Measurements from ENCODE around the gene GNAZ. TPM values are rescaled to one million over a fixed set of nuclear protein-coding genes. Genes with fewer than 3 reads are reported as not detected.
A peak's percentile ranks its signal among the peaks of the same experiment; 100 is the strongest.

The GNAZ gene
- total RNA-seq, 1 experiment from 2014 or later = 11.9 TPM

DNA sequence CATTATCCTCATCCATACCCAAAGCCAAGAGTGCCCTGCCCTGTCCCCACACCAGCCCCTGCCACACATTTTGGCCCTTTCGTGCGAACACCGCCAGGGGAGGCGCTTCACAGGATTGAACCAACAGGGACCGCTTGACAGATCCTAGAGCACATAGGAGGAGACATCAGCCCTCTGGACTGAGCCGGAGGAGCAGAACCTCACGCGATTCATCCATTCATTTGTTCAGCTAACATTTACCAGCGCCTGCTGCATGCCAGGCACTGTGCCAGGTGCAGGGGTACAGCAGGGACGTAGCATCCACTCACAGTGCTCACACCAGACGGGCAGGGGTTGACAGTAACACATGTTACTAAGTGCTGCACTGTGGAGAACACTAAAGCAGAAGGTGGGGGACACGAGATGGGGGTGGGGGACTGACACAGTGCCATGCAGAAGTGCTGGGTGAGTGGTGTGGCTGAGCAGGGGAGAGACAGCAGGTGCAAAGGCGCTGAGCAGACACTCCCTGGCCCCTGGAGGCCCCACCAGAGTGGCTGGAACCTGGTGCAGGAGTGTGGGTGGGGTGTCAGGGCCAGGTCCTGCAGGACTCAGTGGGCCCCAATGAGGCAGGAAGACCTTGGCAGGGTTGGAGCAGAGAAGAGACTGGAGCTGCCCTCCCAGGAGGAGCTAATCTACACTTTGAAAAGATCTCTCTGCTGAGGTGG lies 3.4 kb downstream of the GNAZ start:
- no peak overlapping the region for H3K27ac ChIP-seq
- H3K36me3 ChIP-seq = no peaks in the 10 kb centered on the region
- H3K4me1 ChIP-seq = peaks cover 8% of the 10 kb centered on the region; the same call in 1 of the 2 replicates
- no peak overlapping the region for H3K4me3 ChIP-seq
- DNase-seq = no peak
- 0 out of 2 replicates have a peak, but pooled peaks cover 3% of the 10 kb centered on the region for H3K27me3 ChIP-seq
- H3K9me3 ChIP-seq (replicated peaks) = no peaks in the 10 kb centered on the region

- DNase-seq = no peak
- Histone ChIP-seq H3K9me3 (replicated peaks) (no peaks in the 10 kb centered on the region), H3K27ac (no peak overlapping the region), H3K4me3 (no peak overlapping the region), H3K4me1 (peaks cover 8% of the 10 kb centered on the region; the same call in 1 of the 2 replicates), H3K27me3 (0 out of 2 replicates have a peak, but pooled peaks cover 3% of the 10 kb centered on the region), H3K36me3 (no peaks in the 10 kb centered on the region)
Measured at GRCh38 chr22:23074451-23074850, 4.1 kb downstream of the GNAZ start.

DNA sequence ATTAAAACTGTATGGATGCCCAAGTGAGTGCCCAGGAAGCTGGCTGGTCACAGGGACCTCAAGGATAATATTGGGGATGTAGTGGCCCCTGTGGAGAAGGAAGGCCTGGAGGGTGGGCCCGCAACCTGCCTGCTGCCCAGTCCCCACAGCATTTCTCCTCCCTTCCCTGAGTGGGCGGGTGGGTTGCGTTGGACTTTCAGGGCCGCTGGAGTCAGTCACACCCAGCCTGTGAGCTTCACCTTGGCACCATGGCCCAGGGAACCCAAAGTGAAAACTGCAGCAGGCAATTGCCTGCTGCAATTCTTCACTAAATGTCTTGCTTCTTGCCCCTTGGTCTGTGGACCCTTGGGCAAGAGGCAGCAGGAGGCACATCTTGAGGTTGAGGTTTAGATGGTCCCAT lies 4.7 kb downstream of the GNAZ start:
- H3K27me3 ChIP-seq = 0 out of 2 replicates have a peak, but pooled peaks cover 3% of the 10 kb centered on the region
- no peak overlapping the region for H3K4me3 ChIP-seq
- H3K27ac ChIP-seq = no peak overlapping the region
- DNase-seq = no peak
- no peaks in the 10 kb centered on the region for H3K36me3 ChIP-seq
- peaks cover 8% of the 10 kb centered on the region; the same call in 1 of the 2 replicates for H3K4me1 ChIP-seq
- H3K9me3 ChIP-seq (replicated peaks) = no peaks in the 10 kb centered on the region

DNA sequence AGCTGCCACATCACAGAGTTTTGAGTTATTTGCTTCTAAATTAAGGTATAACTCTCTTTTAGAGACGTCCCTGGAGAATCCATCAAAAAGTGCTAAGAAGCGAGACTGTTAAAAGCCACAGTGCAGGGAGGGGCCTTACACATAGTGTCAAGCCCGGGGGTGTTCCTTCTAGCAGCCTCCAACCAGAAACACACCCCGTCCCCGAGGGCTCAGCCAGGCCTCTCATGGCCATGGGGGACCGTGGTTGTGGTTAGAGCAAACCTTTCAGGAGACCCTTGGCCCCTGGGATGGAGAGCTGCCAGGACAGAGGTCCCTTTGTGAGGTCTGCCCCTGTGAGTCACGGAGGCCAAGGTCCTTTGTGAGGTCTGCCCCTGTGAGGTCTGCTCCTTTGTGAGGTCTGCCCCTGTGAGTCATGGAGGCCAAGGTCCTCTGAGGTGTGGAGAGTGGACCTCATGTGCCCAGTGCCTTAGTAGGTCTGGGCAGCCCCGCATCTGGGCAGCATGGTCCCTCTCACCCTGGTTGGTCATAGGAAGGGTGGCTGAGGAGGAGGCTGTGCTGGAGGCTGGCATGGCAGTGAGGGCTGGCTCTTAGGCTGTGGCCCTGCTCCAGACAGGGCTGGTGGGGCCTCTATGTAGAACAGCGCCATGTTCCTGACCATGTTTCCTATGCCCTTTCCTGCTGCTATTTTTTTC lies 5.4 kb downstream of the GNAZ start:
- H3K9me3 ChIP-seq (replicated peaks) = no peaks in the 10 kb centered on the region
- H3K4me3 ChIP-seq = no peak overlapping the region
- peaks cover 8% of the 10 kb centered on the region; the same call in 1 of the 2 replicates for H3K4me1 ChIP-seq
- H3K27ac ChIP-seq = no peak overlapping the region
- DNase-seq = peak; percentile 56 to 60
- H3K36me3 ChIP-seq = no peaks in the 10 kb centered on the region
- 0 out of 2 replicates have a peak, but pooled peaks cover 3% of the 10 kb centered on the region for H3K27me3 ChIP-seq

- H3K36me3 ChIP-seq = no peaks in the 10 kb centered on the region
- no peak for DNase-seq
- no peaks in the 10 kb centered on the region for H3K9me3 ChIP-seq (replicated peaks)
- H3K4me3 ChIP-seq = no peak overlapping the region
- no peak overlapping the region for H3K27ac ChIP-seq
- H3K4me1 ChIP-seq = peaks cover 6% of the 10 kb centered on the region; the same call in 1 of the 2 replicates
- H3K27me3 ChIP-seq = no peaks in the 10 kb centered on the region
Measured at GRCh38 chr22:23076896-23077572, 6.7 kb downstream of the GNAZ start.

- Histone ChIP-seq H3K27ac (no peak overlapping the region), H3K27me3 (no peaks in the 10 kb centered on the region), H3K9me3 (replicated peaks) (no peaks in the 10 kb centered on the region), H3K4me1 (peaks cover 6% of the 10 kb centered on the region; the same call in 1 of the 2 replicates), H3K36me3 (no peaks in the 10 kb centered on the region), H3K4me3 (no peak overlapping the region)
- DNase-seq = no peak
Measured at GRCh38 chr22:23077627-23078461, 7.5 kb downstream of the GNAZ start.

DNA sequence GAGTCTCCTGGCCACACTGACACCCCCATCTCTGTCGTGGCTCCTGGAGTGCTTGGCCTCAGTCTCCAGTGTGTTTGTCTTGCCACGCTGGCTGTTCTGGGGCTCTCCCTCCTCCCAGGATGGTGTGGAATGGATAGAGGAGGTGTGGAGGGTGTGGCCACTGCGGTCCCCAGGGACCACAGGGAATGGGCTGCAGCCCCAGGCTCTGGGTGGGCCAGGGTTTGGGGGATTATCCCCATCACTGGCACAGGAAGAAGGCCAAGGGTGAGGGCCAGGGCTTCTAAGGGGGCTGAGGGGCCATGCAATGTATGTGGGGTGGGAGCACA lies 8.1 kb downstream of the GNAZ start:
- H3K9me3 ChIP-seq (replicated peaks) = no peaks in the 10 kb centered on the region
- no peak overlapping the region for H3K4me3 ChIP-seq
- peaks cover 6% of the 10 kb centered on the region; the same call in 1 of the 2 replicates for H3K4me1 ChIP-seq
- H3K36me3 ChIP-seq = no peaks in the 10 kb centered on the region
- DNase-seq = no peak
- no peak overlapping the region for H3K27ac ChIP-seq
- H3K27me3 ChIP-seq = no peaks in the 10 kb centered on the region

GRCh38 chr22:23079240-23079768 lies 9.0 kb downstream of the GNAZ start:
- H3K9me3 ChIP-seq (replicated peaks) = no peaks in the 10 kb centered on the region

DNA sequence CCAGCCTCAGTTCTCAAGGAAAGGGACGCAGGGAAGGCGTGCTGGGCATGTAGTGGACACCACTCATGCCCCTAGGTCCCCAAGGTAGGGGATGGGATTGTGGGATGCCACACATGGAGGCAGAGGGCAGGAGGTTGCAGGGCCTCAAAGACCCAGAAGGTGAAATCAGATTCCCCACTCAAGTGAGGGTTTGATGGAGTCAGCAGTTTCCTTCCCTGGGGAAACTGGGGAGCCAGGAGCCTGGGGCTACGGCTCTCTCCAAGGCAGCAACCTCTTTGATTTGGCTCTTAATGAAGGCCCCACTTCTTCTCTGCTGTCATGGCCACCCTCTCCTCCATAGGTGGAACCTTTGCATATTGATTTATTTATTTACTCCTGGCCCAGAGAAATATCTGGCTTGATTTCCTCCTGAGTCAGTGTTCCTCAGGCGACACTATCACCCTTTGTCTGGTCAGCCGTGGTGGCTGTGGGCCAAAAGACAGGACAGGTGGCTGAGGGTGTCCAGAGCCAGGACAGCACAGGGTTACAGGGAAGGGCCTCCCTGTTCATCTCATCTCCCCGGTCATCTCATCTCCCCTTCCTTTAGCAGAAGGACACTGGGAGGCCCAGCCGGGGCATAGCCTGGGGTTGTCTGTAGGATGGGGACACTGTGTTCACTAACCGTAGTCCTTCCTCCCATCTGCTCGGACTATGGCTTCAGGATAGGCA lies 9.6 kb downstream of the GNAZ start:
- H3K9me3 ChIP-seq (replicated peaks) = no peaks in the 10 kb centered on the region
- no peak overlapping the region for H3K27ac ChIP-seq
- no peak overlapping the region for H3K4me3 ChIP-seq
- peak in 1 of 2 experiments; percentile 17 for DNase-seq
- no peaks in the 10 kb centered on the region for H3K27me3 ChIP-seq
- peaks cover 6% of the 10 kb centered on the region; the same call in 1 of the 2 replicates for H3K4me1 ChIP-seq
- no peaks in the 10 kb centered on the region for H3K36me3 ChIP-seq

More at GRCh38 chr22:23079240-23079768, 9.0 kb downstream of the GNAZ start:
- H3K4me3 ChIP-seq = no peak overlapping the region
- no peak overlapping the region for H3K27ac ChIP-seq
- H3K4me1 ChIP-seq = peaks cover 6% of the 10 kb centered on the region; the same call in 1 of the 2 replicates
- DNase-seq = no peak
- H3K36me3 ChIP-seq = no peaks in the 10 kb centered on the region
- H3K27me3 ChIP-seq = no peaks in the 10 kb centered on the region

DNA sequence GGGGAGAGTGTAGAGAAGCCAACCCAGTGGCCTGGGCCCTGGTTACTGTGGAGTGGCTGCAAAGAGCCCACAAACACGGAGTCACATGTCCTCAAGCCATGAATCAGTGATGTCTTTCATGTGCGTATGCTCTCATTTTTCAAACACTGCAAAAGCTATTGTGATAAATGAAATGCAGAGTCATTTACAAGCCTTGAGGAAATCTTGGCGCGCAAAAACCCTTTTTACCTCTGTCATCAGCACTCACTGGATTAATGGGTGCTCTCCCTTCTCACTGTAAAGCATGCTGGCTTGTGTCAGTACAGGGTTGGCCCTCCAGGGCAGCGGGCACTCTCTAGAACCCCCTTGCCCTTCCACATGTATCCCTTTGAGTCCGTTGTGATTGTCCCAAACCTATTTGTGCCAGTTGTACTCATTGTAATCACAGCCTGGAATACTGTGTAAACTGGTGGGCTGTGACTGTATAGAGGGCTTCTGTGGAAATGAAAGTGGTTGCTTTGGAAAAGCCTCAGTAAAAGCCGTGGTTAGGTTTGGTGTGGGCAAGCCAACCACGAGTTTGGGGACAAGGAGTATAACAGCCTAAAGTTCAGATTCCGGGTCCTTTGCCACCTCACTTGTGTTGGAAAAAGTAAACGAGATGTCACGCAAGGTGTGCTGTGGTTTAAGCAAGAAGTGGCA lies 10.4 kb downstream of the GNAZ start:
- Histone ChIP-seq H3K4me3 (no peak overlapping the region), H3K9me3 (replicated peaks) (no peaks in the 10 kb centered on the region), H3K4me1 (no peaks in the 10 kb centered on the region), H3K27ac (no peak overlapping the region), H3K36me3 (no peaks in the 10 kb centered on the region), H3K27me3 (no peaks in the 10 kb centered on the region)
- DNase-seq = no peak

DNA sequence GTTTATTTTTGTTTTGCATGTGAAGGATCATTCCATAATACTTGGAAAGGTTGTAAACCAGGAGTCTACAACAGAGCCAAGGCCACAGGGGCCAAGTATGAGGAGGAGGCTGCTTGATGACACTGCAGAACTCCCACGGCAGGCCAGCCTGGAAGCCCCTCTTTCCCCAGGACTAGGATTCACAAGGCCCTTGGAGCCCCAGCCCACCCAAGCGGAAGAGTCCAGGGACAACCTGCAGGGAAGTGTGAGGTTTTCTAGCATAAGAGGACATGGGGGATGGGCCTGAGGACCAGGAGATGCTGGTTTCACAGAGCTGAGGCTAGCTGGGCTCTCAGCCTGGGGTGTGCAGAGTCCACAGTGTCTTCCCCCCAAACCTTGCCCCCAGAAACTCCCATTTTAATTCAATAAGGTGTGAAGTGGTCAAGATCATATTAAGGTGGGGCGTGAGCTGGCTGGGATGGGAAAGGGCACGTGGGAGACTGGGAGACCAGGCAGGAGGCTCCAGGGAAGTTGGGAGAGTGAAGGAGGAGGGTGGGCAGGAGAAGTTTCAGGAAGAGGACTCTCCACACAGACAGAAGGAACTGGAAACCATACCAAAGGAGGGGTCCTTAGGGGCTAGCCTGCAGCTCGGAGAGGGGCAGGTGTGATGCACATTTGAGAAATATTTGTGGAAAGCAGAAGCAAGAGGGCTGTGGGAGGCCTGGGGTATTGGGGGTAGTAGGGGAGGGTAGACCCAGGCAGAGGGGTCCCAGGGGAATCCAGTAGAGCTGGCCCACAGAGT lies 12.4 kb downstream of the GNAZ start:
- Histone ChIP-seq H3K27me3 (no peaks in the 10 kb centered on the region), H3K36me3 (no peaks in the 10 kb centered on the region), H3K4me3 (no peak overlapping the region), H3K27ac (no peak overlapping the region), H3K4me1 (no peaks in the 10 kb centered on the region), H3K9me3 (replicated peaks) (no peaks in the 10 kb centered on the region)
- DNase-seq = no peak

DNA sequence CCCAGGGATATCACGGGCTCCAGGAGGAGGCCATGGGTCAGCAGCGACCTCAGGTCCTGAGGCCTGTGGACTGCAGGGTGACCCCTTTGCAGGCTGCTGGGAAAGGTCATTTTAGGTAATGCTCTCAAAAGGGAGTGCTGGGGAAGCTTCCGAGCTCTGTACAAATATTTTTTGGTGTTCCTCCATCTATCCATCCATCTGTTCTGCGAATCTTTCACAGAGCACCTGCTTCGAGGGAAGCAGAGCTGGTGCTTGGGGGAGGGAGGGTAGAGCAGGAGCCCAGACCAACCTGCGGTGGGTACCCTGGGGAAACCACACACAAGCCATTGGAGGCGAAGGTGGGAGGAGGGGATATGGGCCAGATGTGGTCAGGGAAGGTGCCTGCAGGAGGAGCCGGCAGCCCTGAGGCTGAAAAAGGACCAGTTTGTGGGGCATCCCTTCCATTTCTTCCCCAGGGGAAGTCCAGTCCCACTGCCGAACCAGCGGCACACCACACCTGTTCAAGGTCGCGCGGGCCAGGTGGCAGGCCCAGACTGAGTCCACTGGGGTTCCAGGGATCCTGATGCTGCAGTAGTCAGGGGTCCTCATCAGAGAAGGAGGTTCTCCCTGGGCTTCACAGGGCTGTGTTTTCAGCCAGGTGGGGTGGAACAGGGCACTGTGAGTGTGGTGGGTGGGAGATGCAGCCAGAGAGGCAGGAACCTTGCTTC lies 13.1 kb downstream of the GNAZ start:
- no peak for DNase-seq
- no peaks in the 10 kb centered on the region for H3K36me3 ChIP-seq
- no peaks in the 10 kb centered on the region for H3K27me3 ChIP-seq
- H3K27ac ChIP-seq = no peak overlapping the region
- H3K4me3 ChIP-seq = no peak overlapping the region
- H3K9me3 ChIP-seq (replicated peaks) = no peaks in the 10 kb centered on the region
- H3K4me1 ChIP-seq = no peaks in the 10 kb centered on the region
